Activated CD8-positive, alpha-beta memory T cell treated with anti-CD3 and anti-CD28 coated beads, Interleukin-2, amount 50 U/mL, for 4 hours (primary cell): ENCODE data around the gene SLC35F1.
"Not testable (repeated sequence)": the region's sequence is repeated elsewhere in the genome, so short reads cannot be mapped to it uniquely, and the experiment has no call there.

Experiments
- DNase-seq: peaks from one replicate; pipeline ENCODE4 v3.0.0-alpha.2; 2020

Gene SLC35F1

DNA sequence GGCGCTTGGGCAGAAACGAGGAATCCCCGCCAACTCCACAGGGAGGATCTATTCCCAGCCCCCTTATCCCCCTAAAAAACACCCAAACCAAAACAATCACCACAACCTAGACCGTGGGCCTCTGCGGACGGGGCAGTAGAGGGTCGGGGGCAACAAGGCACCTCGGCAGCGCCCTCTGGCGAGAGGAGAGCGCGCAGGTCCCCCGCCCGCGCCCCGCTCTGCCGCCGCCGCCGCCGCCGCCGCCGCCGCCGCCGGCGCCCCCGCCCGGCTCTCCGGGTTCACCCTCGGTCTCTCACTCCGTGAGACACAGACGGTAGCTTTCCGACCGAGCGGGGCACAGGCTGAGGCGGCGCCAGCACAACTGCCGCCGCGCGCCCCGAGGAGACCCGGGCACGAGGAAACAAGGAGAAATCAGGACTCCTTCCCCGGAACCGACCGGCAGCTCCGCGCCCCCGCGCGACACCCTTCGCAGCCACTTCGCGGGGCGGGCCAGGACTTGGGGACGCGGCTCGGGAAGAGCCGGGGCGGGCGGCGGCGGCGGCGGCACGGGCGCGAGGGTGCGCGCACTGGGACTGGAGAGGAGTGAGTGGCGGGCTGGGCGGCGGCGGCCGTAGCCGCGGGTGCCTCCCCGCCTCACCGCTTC lies at the start of gene SLC35F1:
Gene SLC35F1 (plus strand): TSS at position 307 of the 643 bp plus-strand sequence.
- peak; percentile 19 for DNase-seq

DNA sequence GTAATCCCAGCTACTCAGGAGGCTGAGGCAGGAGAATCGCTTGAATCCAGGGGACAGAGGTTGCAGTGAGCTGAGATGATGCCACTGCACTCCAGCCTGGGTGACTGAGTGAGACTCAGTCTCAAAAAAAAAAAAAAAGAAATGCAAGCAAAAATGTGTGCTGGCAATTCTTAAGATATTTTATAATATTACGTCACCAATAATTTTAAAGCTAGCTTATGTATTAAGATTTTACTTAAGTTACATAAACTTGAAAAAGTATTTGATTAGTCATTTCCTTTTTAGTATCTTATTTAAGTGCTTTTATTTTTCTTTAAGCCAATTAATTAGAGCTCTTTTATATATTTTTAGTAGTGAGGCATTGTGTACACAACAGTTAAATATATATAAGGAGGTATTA lies 48.5 kb upstream of the SLC35F1 start:
- not testable (repeated sequence) for DNase-seq

DNA sequence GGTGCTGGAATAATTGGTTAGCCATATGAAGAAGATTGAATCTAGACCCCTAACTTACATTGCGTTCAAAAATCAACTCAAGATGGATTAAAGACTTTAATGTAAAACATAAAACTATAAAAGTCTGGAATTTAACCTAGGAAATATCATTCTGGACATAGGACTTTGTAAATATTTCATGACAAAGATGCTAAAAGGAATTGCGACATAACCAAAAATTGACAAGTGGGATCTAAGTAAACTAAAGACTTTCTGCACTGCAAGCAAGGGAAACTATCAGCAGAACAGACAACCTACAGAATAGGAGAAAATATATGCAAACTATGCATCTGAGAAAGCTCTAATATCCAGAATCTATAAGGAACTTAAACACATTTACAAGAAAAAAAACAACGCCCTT lies 45.5 kb upstream of the SLC35F1 start:
- DNase-seq = no peak

DNA sequence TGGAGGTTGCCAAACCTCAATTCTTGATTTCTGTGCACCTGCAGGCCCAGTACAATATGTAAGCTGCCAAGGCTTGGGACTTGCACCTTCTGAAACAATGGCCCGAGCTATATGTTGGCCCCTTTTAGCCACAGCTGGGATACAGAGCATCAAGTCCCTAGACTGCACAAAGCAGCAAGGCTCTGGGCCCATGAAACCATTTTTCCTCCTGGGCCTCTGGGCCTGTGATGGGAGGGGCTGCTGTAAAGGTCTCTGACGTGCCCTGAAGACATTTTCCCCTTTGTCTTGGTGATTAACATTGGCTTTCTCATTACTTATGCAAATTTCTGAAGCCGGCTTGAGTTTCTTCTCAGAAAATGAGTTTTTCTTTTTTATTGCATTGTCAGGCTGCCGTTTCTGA lies 40.5 kb upstream of the SLC35F1 start:
- DNase-seq = no peak

DNA sequence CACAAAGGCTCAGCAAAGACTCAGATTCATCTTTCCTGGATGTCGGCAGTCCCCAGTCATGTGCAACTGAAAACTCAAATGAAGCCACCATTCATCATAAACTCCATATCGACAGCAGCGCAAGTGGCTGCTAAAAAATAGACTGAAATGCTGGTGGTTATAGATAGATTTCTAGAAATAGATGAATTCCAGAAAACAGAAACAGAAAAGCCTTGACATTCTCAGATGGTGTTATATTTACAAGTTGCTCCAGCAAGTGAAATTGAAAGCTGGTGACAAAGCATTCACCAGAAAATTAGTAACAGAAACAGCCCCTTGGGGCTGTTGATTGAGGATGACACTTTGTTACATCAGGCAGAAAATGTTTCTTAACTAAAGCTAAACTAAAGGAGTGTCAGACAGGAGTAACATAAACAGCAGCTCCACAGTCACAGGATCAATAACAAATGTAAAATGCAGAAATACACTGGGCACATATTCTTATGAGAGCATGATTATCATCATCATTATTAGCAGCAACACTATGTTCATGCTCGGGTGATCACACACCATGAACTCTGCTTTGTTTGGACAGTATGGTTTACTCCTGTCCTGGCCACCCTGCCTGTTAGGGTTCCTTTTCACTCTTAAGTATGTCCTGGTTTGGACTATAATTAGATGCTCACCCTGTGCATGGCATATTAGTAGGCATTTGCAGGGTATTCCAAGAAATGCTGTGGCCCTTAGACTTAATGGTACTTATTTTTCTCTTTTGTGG lies 36.4 kb upstream of the SLC35F1 start:
- no peak for DNase-seq

DNA sequence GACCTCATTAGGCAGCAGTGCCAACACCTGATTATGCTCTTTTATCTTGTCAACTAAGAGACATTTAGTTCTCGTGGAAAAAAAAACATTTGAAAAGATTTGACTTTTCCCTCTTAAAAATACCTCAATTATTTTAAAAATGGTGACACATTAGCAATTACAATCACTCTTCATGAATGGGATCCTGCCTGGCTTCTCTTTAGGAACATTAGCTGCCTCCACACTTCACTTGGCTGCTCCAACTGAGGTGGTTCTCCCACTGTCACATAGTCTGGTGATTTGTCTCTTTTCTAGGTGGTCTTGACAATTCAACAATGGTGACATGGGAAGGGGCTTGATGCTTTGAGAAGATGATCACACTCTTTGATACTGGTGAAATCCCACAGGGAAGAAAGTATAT lies 26.2 kb upstream of the SLC35F1 start:
- no peak for DNase-seq

DNA sequence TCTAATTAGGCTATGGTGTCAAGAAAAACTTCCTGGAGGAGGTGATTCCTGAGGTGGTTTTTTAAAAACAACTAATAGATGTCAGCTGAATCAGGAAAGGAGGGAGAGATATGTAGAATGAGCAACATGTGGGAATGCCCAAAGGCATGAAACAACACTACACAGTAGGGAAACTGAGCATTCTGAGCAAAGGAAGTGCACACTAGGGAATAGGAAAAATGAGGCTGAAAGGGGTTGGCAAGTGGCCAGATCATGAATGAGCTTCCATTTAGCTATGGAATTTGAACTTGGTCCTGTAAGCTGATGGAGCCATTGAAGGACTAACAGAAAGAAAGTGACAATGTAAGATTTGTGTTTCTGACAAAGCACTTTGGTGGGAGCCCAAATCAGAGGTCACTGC lies 16.9 kb upstream of the SLC35F1 start:
- no peak for DNase-seq

DNA sequence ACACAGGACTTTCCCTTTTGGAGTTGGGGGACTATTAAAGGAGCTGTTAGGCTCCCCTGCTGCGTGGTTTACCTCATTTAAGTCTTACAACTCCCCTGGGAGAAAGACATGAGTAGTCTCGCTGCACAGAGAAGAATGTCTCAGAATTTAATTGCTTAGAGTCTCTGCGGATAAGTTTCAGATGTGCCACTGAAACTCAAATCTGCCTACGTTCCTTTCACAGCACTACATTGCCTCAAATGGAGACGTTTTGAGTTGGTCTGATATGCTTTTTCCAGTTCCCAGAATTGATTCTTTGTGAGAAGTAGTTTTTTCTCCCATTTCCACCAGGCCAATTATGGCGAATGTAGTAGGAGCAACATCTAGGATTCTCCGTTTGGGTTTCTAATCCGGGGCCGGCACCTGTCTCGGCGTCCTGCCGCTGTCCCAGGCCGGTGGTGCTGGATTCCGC lies 532 bp upstream of the SLC35F1 start:
- DNase-seq = no peak

DNA sequence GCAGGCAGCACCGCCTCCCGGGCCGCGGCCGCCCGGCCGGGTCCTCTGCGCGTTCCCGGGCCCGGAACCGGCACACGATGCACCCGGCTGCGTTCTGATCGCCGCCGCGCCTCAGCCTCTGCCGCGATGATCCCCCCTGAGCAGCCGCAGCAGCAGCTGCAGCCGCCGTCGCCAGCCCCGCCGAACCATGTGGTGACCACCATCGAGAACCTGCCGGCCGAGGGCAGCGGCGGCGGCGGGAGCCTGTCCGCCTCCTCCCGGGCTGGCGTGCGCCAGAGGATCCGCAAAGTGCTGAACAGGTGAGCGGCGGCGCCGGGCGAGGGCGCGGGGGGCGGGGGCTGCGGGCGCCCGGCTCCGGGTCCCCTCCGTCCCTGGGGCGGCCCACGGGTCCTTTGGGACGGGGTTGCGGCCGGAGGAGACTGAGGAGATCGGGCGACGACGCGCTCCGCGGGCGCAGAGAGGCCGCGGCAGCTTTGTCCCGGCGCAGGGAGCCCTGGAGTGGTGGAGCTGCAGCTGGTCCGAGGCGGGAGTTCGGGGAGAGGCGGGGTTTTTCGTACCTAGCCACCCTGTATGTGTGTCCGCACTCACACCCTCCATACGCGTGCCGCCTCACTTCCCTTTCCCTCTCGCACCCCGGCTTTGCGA lies 659 bp downstream of the SLC35F1 start:
- DNase-seq = no peak

DNA sequence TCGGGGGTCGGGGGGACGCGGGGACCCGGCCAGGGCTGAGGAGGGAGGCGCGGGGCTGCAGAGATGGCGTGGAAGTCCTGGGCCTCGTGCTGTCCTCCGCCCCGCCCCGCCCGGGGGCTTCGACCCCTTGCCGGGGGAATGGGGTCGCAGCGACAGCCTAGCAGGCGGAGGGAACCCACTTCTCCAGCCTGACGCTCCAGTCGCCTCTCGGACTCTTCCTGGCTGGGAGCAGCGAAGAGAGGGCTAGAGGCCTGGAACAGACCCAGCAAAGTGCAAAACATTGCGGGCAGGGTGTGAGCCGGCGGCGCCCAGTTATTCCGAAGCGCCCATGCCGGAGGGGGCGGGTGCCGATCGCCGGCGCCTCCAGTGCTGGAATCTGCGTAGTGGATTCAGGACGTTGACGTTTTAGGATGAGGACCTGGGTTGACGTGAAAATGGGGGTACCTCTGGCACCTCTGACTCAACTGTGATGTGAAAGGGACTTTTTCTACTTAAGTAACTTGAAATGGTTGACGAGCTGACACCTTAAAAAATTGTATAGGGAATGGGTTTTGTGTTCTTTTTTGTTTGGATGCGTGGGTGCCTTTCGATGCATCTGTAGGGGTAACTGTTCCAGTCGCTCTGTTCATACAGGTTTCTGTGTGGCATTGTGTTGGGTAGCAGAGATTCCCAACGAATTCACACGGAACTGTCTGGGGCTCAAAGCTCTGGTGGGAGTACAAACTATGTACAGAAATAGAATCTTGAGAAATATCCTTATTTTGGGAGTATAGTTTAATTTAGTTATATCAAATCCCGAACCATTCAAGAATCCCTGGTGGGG lies 1.4 kb downstream of the SLC35F1 start:
- DNase-seq = no peak

DNA sequence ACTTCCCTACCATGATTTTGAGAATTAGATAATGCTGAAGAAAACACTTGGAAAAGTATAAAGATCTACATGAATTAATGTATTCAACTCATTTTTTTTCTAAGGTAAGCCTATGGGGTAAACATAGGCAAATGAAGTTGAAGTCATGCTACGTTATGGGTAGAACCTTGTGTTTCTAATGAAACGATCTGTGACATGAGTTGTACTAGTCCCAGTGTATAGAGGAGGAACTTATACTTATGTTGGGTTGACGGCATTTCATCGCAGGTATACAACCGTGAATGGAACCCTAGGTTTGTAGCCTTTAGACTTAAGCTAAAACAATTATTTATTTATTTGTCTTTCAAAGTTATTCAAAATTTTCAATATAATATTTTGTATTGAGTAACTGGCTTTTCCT lies 2.6 kb downstream of the SLC35F1 start:
- no peak for DNase-seq

DNA sequence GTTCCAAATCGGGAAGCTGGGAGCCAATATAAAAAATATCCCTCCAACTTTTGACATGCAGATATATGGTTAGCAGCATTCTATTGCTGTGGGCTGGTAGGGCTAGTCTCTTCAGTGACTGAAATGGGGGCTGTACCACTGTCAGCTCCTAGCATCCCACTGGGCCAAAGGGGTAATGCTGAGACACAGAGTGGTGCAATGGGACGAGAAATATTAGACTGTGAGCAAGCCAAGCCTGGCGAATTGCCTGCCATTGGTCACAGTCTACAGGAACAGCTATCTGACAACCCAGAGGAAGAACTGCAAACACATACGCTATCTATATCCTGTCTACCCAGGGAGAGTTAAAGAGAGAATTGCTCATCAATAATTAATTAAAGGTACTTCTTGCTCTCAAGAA lies 3.5 kb downstream of the SLC35F1 start:
- no peak for DNase-seq

DNA sequence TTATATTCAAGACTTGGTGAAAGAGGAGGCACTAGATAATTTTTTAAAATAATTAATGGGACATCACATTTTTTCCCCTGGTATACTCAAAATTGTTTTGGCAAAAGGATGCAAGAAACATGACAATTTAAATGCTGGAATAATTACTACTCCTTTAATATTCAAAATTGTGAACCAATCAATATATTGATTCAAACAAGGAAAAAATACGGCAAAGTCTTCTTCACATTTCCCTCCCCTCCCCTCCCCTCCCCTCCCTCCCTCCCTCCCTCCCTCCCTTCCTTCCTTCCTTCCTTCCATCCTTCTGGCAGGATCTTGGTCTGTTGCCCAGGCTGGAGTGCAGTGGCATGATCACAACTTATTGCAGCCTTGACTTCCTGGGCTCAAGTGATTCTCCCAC lies 4.1 kb downstream of the SLC35F1 start:
- DNase-seq = no peak

DNA sequence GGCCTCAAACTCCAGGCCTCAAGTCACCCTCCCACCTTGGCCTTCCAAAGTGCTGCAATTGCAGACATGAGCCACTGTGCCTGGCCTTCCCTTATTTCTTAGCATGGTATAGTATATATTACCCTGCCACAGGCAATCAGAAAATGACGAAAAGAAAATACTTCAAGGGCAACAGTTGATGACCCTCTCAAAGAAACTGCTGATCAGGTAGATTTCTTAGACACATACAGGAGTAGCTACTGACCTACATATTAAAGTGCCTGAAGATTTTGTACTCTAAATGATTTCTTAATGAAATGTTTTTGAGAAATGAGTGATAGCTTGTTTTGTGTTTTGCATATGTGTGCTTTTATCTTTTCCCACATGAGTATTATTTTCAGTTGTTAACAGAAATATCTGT lies 4.6 kb downstream of the SLC35F1 start:
- DNase-seq = no peak

DNA sequence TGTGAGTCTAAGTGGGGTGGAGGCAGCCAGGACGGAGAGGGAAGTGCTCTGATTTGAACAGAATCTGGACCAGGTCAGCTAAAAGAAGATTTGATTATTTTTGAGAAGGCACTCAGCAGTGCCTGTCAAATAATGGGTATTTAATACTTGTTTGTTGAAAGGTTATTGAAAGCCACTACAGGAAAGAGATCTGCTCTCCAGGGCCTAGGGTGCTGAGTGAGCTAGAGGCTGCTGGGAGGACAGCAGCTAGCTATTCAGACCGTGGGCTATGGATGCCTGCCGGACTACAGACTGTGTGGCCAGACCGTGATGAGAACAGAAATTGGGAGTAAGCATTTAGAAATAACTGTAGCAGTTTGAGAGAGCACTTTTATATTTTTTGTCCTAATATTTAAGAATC lies 8.8 kb downstream of the SLC35F1 start:
- DNase-seq = no peak

DNA sequence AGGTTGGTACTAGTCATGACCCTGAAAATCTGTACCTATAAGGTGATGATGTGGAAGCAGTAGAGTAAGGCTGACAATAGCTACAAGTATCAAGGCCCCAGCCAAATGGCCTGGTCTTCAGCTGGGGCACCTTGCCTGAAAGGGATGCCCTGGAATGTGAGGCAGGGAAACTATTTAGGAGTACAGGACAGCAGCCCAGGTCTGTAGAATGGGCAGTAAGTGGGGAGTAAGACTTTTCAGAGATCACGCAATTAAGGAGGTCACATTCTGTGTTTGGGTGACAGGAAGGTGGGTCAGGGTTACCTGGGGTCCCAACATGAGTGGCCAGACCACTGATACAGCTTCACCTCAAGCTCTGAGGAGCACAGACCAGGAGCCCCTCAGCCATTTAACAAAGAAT lies 9.4 kb downstream of the SLC35F1 start:
- no peak for DNase-seq

DNA sequence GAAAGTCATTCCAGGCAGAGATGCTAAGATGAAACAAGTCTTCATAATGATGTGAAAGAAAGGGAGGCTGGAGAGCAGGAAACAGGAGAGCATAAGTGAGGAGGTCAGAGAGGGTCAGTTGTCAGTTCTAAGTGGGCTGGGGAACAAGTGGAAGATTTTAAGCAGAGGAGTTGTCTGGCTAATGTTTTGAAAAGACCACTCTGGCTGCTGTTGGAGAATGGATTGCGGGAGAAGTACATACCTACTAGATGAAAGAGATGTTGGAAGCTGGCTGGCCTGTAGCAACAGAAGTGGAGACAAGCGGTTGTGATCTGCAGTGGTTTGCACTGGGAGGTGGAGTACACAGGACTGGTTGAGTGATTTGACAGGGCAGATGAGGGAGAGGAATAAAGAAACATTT lies 10.1 kb downstream of the SLC35F1 start:
- no peak for DNase-seq

DNA sequence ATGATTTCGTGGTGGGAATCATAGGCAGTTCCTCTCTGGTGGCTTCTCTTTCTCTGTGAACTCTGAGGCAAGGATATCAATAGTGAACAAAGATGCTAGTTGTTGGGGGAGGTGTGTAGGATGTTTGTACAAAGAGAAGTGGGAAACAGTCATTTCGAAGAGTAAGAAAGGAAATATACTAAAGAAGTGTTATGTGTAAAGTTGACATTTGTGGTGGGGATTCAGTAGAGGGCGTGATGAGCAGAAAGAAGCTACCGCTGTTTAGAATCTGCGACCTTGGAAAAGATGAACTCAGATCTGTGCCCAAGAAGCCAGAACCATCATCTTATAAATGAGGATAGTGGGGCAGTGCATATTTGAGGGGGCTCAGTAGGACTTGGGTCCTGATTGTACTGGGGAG lies 11.4 kb downstream of the SLC35F1 start:
- no peak for DNase-seq

DNA sequence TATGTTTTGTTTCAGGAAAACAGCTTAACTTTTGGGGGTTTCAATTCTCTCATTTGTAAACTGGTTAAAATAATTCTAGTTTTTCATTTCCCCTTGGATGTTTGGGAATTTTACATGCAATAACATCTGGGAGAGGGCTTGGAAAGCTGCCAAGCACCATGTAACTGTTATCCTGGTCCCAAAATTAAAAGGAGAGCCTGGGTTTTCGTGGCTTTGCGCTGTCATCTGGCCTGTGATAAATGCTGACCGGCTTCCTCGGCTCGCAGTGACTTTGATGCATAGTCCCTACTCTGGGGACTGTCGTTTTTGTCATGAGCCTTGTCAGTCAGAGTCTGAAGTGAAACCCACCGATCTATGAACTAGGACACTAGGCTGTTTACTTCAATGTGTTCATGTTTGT lies 12.2 kb downstream of the SLC35F1 start:
- DNase-seq = no peak

DNA sequence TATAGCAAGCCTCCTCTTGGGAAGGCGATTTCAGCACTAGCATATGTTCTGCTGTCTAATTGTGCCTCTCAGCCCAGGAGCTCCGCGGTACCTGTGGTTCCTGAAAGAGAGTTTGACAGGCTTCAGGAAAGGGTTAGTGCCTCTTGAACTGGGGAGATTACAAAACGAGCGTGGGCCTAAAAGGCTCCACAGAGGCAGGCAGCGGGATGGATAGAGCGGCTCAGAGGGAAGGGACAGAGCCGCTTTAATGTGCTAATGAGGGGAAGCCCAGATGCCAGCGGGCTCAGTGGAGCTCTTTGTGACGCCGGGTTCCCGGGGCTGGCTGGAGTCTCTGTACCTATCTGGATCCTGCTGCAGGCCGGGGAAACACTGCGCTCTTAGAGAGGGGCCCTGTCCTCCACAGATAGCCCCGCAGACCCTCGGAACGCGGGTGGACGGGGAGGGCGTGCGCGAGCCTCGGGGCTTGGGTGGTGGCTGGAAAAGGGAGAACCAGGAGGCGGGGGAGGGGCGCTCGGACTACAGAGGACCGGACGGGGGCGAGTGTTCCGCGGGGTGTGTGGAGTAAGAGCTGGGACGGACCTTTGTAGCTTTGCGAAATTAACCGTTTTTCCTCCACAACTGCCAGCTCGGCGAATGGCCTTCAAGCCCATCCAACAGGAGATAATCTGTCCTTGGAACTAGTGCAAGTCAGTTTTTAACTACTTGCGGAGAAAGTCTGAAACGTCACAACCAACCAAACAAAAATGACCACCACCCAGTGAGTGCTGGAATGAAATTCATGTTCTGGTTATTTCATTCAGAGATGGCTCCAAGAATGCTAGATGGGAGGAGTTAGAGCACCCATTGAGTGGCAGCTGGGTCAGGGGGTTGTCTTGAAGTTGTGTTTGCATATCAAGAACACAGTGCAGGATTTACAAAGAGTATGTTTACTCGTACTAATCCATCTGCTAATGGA lies 13.0 kb downstream of the SLC35F1 start:
- DNase-seq = no peak

DNA sequence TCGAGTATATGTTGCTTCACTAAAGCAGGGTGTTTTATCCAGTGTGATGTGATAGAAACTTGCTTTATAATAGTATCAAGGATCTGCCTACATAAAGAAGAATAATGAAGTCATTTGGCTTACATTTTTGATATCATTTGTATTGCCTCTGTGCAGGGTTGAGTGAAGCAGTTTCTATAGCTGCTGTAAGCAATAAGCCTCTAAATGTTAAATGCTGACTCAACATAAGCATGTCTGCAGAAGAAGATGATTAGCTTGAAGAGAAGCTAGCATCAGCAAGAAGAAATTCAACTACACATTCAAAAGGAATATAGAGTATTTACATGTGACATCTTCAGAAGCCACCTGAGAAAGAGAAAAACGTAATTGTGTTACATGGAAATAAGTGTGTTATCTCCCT lies 17.6 kb downstream of the SLC35F1 start:
- DNase-seq = no peak

DNA sequence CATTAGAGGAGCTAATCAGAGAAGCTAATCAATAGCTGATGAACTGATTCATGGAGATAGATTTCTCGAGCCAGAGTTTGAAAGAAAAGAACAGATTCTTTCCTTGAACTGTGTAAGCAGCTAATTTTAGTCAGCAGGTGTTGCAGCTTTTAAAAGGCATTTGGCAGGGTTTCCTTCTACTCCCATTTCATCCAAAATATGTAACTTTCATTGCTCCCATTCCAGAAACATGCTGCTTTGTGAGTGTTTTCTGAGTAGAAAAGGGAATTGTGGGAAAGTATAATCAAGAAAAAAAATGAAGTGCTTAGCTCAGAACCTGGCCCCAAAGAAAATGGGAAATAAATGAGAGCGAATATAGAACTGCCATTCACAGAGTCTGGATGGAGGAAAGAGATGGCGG lies 20.8 kb downstream of the SLC35F1 start:
- DNase-seq = no peak
